GM10266 (cell line): ENCODE data around the gene PNPLA7.

Source experiments
- DNase-seq: peaks from one replicate; pipeline ENCODE4 v3.0.0; 2012; ENCODE audit errors: extremely low spot score
- TF ChIP-seq, protein P1 (sequence below): IDR thresholded peaks from 2 replicates; pipeline ENCODE4 v1.5.1; 2012; ENCODE audit warnings: mild to moderate bottlenecking, low read depth; ENCODE audit not compliant: control insufficient read depth, insufficient read depth; ENCODE audit errors: missing control alignments

The PNPLA7 gene

DNA sequence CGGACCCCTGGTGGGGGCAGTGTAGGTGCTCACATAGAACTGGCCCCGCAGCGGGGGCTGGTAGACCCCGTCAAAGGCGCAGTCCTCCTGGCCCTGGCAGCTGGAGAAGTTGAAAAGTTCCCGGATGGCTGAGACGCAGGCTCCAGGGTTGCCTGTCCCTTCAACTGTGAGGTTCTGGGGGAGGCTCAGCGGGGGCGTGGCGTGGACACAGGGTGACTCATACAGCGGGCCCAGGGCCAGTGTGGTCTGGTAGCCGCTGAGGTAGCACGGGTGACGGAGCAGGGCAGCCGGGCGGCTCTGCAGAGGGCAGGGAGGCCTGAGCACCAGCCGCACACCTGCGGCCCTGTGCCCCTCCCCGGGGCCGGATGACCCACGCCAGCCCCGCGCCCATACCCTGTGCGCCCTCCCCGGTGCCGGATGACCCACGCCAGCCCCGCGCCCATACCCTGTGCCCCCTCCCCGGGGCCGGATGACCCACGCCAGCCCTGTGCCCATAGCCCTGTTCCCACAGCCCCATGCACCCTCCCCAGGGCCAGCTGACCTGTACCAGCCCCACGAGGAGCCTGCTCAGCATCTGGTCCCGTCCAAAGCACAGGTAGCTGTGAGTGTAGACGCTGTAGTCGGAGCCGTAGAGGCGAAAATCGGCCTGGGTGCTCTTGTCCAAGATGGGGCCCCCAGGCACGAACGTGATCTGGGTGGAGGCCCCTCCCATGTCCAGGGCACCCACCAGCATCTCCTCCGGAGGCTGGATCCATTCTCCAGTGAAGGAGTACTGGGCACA, 114.0 kb downstream of the PNPLA7 start:
- DNase-seq, result no peak
- TF ChIP-seq, protein P1, sequence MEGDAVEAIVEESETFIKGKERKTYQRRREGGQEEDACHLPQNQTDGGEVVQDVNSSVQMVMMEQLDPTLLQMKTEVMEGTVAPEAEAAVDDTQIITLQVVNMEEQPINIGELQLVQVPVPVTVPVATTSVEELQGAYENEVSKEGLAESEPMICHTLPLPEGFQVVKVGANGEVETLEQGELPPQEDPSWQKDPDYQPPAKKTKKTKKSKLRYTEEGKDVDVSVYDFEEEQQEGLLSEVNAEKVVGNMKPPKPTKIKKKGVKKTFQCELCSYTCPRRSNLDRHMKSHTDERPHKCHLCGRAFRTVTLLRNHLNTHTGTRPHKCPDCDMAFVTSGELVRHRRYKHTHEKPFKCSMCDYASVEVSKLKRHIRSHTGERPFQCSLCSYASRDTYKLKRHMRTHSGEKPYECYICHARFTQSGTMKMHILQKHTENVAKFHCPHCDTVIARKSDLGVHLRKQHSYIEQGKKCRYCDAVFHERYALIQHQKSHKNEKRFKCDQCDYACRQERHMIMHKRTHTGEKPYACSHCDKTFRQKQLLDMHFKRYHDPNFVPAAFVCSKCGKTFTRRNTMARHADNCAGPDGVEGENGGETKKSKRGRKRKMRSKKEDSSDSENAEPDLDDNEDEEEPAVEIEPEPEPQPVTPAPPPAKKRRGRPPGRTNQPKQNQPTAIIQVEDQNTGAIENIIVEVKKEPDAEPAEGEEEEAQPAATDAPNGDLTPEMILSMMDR, result no peak

DNA sequence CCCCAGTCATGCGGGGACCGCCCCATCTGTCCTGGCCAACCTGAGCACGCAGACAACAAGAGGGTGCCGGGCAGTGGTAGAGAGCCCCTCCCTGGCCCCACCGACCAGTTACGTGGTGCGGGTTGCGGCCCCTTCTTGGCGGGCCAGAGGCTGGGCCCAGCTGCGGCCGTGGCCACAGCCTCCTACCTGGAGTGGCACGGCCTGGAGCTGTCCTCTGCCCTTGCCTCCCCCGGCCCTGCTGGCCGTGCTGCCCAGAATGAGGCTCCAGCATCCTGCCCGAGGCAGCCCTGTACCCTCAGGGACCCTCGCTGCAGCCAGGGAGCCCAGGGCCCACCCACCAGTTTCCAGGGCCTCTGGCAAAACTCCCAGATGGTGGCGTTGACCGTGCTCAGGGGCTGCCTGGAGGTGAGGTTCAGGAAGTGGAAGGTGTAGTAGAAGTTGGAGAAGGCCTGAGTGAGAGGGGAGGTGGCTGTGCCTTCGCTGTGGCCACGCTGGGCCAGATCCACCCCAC, 114.8 kb downstream of the PNPLA7 start:
- DNase-seq, result no peak

DNA sequence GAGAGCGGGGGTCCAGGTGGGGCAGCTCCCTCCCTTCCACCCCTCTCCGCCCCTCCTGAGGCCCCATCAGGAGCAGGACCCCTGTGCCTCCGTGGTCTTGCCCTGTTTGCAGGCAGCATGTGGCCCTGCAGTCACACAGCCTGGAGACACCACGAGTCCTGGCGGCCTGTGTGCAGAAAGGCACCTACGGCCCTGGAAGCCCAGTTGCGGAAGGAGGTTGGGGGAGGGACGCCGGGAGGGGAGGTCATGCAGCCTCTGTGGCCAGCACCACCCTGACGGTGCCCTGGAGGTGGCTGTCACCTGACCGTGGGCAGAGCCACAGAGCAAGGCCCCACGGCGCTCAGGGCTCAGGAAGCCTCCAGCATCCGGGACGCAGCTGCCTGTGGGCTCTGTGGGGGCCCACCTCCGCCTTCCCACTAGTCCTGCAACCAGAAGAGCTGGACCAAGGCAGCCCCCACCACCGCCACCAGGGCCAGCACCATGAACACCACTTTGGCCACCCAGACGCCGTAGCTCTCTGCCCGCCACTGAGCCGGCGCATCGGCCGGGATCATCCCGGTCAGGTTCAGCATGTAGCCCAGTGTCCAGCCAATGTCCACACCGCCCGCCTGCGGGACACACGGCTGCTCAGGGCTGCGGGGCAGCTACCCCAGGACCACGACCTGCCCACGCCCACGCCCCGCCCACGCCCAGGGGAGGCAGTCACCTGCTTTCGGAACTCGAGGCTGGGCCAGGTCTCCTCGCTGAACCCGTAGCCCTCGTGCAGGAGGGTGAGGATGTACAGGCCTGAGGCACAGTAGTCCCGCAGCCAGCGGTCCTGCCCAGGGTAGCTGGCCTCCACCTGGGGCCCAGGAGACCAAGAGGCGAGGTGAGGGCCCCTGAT, 115.5 kb downstream of the PNPLA7 start:
- TF ChIP-seq, protein P1, result no peak
- no peak for DNase-seq

More for the DNA sequence above, 114.8 kb downstream of the PNPLA7 start:
- TF ChIP-seq, protein P1, result no peak

DNA sequence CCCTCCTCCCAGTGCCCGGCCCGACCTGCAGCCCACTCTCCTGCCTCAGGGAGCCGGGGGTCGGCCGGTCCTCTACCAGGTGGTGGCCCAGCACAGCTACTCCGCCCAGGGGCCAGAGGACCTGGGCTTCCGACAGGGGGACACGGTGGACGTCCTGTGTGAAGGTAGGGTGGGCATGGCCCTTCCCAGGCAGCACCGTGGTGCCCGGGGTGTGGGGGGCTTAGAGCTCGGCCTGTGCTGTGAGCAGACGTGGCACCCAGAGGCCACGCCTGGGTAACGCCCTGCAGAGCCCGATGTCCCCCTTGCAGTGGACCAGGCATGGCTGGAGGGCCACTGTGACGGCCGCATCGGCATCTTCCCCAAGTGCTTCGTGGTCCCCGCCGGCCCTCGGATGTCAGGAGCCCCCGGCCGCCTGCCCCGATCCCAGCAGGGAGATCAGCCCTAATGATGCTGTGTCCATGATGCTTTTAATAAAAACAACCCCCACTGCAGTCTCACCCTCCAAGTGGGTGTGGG, 116.2 kb downstream of the PNPLA7 start:
- TF ChIP-seq, protein P1, result no peak
- DNase-seq, result no peak

DNA sequence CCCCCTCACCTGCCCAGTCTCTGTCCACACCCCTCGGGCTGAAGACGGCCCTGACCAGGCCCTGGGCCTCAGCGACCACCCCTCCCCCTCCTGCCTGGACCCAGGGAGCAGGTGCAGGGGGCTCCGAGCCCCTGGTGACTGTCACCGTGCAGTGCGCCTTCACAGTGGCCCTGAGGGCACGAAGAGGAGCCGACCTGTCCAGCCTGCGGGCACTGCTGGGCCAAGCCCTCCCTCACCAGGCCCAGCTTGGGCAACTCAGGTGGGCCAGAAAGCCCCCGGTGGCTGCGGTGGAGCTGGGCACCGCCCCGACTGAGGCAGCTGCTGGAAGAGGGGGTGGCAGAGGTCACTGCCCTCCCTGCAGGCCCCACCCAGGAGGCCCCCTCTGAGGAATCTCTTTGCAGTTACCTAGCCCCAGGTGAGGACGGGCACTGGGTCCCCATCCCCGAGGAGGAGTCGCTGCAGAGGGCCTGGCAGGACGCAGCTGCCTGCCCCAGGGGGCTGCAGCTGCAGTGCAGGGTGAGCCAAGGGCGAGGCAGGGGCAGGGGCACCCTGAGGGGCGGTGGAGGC, 116.8 kb downstream of the PNPLA7 start:
- TF ChIP-seq, protein P1, result no peak
- DNase-seq, result no peak

DNA sequence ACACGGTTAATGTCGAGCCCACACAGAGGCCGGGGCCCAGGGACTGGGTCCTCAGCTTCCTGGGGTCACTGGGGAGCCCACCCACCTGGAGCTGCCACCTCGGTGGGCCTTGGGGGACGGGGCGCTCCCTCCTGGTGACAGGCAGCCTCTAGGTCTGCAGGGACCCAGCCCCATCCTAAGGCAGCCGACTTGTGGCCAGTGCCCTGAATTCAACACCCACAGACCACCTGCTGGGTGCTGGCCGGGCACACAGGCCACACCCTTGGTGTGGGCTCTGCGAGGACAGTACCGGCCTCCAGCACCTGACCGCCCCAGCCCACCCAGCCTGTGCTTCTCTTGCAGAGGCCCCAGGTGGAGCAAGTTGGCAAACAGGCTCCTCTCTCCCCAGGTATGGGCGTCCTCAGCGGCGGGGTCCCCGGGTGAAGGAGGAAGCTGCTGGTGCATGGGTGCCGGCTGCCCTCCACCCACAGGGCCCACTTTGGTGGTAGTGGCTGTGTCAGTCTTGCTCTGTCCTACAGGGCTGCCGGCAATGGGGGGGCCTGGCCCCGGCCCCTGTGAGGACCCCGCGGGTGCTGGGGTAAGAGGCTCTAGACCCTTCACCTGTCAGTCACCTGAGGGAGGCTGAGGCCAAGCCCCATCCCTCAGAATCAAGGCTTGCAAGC, 117.4 kb downstream of the PNPLA7 start:
- TF ChIP-seq, protein P1, result no peak

More for the DNA sequence above, 117.4 kb downstream of the PNPLA7 start:
- no peak for DNase-seq
